Activated gamma-delta T cell treated with anti-CD3 and anti-CD28 coated beads, Interleukin-2, amount 50 U/mL, for 16 hours (primary cell): ENCODE data around the gene KLHL17.
"Not testable (repeated sequence)": the region's sequence is repeated elsewhere in the genome, so short reads cannot be mapped to it uniquely, and the experiment has no call there.

Experiments
- DNase-seq: peaks from one replicate; pipeline ENCODE4 v3.0.0-alpha.2; 2020; ENCODE audit warnings: low read depth

Gene KLHL17

DNA sequence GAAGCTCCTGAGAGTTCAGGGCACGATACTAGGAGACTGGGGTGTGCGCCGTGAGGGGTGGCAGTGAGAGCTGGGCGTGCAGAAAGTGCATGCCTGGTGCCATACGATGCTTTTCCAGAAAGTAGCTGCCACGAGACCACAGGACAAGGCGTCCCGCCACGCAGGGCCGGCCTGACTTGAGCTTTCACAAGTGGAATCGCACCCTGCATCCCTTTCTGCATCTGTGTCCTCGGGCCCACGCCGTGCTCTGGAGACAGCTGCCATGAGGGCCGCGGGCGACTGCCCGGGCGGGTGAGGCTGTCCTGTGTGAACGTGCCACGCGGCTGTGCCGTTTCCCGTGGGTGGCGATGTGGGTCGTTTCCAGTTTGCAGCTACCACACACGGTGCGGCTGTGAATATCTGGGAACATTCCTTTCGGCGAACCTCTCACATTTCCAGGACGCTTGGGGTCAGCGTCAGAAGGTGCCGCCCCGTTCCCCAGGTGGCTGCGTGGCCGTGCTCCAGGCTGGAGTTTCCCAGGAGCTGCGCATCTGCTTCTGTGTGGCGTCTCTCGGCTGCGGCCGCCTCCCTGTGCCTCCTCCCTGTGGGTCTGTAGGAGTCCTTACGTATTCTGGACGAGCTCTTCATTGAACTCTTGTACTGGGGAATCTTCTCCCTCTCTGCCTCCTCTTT is 22.5 kb downstream of the KLHL17 start:
- DNase-seq, result no peak

DNA sequence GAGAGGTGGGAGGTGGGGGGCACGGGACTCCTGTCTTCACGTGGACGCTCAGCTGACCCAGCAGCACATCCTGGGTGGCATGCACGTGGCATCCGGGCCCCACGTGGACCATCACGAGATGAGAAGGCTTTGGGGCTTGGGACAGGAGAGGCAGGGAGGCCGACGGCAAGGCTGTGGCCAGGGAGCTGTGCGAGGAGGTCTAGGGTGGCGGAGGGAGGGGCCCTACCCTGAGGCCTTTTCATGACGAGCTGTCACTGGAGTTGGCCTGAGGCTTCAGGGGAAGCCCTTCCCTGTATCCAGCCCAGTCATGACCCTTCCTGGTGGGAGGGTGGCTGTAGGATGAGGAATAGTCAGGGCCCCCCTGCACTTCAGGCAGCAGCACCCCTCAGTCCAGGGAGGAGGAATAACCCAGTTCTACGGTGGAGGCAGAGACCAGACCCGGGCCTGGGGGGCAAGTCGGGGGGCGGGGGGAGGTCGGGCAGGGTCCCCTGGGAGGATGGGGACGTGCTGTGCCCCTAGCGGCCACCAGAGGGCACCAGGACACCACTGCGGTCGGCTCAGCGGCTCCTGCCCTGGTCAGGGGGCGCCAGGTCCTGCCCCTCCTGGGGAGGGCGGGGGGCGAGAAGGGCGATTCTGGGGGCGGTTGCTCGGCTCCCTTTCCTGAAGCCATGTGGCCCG is 23.6 kb downstream of the KLHL17 start:
- peak; percentile 51 for DNase-seq

GRCh38 chr1:984476-984814 is 24.1 kb downstream of the KLHL17 start:
- DNase-seq, result no peak

GRCh38 chr1:985126-985525 is 24.7 kb downstream of the KLHL17 start:
- DNase-seq, result no peak

DNA sequence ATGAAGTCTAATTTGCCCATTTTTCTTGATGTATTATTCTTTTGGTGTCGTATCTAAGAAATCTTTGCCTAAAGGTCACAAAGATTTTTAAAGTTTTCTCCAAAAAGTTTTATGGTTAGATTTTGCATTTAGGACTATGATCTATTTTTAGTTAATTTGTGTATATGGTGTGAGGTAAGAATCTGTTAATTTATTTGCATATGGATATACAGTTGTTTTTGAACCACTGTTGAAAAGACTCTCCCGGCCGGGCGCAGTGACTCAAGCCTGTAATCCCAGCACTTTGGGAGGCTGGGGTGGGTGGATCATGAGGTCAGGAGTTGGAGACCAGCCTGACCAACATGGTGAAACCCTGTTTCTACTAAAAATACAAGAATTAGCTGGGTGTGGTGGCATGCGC is 27.7 kb downstream of the KLHL17 start:
- DNase-seq, result not testable (repeated sequence)

- DNase-seq, result not testable (repeated sequence)
Observed at GRCh38 chr1:991275-991674, 30.9 kb downstream of the KLHL17 start.

DNA sequence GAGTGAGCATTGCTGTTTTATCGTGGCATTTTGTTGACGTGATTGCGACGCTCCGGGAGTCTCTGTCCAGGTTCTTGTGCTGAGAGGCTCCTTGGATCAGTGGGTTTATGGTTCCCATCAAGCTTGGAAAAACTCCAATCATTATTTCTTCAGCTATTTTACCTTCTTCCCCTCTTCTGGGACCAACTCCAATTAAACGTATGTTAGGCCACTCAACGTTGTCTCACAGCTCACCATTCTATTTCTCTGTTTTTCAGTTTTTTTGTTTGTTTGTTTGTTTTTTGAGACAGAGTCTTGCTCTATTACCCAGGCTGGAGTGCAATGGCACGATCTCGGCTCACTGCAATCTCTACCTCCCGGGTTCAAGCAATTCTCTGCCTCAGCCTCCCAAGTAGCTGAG is 31.5 kb downstream of the KLHL17 start:
- DNase-seq, result no peak

GRCh38 chr1:992362-992761 is 32.0 kb downstream of the KLHL17 start:
- DNase-seq, result no peak

DNA sequence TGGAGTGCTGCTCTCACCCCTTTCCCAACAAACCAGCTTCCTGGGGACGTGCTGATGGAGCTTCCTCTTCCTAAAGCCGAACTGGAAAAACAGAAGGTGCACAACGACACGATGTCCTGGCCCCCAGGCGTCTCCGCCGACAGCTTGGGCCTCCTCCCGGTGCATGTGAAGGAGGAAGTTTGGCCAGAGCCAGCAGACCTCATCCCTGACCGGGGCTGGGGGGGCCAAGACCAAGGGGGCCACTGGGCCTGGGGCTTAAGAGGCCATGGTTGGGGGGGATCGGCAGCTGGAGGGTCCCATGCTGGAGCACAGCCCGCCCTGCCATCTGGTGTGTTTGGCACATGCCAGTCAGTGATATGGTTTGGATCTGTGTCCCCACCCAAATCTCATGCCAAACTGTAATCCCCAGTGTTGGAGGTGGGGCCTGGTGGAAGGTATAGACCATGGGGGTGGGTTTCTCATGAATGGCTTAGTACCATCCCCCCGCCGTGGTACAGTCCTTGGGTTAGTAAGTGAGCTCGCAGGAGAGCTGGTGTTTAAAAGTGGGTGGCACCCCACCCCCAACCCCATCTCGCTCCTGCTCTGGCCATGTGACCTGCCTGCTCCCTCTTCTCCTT is 33.1 kb downstream of the KLHL17 start:
- DNase-seq, result no peak

DNA sequence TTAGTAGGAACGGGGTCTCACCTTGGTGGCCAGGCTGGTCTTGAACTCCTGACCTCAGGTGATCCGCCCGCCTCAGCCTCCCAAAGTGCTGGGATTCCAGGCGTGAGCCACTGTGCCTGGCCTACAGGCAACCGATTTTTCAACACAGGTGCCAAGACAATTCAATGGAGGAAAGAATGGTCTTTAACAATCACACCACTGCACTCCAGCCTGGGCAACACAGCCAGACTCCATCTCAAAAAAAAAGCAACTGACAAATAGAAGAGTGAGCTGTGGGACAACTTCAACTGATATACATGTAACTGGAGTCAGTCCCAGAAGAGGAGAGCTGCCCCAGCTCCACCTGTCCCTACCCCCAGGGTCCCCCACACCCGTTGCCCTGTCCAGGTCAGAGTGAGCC is 34.2 kb downstream of the KLHL17 start:
- not testable (repeated sequence) for DNase-seq

DNA sequence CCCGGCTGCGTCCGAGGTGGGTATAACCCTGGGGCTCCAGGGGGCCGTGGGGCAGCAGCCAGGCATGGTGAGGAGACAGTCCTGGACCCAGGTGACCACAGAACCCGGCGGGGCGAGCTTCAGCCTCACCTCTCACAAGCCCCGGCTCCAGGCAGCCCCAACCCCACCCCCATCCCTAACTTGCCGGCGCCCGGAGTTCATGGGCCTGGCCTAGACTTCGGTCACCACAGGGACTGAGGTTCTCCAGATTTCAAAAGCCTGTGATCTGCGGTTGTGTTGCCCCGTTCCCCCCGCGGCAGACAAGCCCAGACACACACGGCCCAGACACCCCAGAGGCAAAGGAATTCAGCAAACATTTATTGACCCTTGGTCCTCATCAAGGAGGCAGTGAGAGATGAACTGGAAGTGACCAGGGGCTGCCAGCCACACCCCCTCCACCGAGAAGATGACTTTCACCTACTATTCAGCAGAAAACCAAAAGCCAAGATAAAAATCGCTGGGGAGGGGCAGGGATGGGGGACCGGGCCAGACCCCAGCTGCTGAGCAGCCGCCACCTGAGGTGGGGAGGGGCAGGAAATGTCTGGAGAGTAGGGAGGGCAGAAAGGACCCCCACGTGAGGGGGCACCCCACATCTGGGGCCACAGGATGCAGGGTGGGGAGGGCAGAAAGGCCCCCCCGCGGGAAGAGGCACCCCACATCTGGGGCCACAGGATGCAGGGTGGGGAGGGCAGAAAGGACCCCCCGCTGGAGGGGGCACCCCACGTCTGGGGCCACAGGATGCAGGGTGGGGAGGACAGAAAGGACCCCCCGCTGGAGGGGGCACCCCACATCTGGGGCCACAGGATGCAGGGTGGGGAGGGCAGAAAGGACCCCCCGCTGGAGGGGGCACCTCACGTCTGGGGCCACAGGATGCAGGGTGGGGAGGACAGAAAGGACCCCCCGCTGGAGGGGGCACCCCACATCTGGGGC is 35.6 kb downstream of the KLHL17 start:
- DNase-seq, result no peak

DNA sequence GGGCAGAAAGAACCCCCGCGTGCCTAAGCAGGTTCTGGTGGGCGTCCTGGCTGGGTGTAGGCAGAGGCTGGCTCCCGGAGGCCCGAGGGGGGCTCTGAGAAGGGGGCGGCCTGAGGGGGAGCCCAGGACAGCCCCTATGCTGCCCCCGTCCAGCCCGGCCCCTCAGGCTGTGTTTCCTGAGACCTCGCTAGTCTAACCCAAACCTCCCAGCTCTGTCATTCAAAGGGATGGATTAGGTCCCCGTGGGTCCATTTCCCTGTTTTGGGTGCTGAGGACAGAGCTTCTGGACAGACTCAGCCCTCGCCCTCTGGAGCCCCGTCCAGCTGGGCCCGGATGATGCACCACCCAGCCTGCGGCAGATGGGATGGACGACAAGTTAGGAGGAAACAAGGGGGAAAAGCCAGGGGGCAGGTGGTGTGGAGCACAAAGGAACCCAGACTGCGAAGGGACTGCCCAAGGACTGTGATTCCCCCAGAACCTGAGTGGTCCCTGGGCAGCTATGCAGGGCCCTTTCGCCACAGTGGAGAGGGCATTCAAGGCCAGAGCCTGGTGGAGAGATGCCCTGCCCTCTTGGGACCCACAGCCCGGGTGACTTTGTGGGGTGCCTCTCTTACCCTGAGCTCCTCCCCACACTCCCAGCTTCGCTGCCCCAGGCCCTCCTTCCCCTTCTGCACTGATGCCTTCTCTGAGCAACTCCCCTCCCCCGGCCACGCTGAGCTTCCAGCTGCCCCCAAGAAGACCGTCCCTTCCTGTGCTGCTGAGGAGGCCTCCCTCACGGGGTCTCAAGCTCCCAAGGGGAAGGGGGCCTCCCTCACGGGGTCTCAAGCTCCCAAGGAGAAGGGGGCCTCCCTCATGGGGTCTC is 36.7 kb downstream of the KLHL17 start:
- DNase-seq, result no peak

DNA sequence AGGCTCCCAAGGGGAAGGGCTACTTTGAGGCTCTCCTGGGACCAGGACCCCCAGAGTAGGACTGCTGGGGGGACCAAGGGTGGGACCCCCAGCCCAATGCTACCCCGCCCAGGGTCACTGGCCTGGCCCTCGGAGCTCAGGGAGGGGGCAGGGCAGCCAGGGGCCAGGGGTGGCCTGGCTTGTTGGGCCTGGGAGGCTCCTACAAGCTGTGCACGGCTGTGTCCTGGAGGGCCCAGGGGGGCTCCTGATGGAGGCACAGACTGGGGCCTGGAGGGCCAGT is 37.3 kb downstream of the KLHL17 start:
- DNase-seq, result no peak

- DNase-seq, result no peak
Observed at GRCh38 chr1:997993-998744, 37.8 kb downstream of the KLHL17 start.

GRCh38 chr1:998745-998994 is 38.3 kb downstream of the KLHL17 start:
- DNase-seq, result no peak

DNA sequence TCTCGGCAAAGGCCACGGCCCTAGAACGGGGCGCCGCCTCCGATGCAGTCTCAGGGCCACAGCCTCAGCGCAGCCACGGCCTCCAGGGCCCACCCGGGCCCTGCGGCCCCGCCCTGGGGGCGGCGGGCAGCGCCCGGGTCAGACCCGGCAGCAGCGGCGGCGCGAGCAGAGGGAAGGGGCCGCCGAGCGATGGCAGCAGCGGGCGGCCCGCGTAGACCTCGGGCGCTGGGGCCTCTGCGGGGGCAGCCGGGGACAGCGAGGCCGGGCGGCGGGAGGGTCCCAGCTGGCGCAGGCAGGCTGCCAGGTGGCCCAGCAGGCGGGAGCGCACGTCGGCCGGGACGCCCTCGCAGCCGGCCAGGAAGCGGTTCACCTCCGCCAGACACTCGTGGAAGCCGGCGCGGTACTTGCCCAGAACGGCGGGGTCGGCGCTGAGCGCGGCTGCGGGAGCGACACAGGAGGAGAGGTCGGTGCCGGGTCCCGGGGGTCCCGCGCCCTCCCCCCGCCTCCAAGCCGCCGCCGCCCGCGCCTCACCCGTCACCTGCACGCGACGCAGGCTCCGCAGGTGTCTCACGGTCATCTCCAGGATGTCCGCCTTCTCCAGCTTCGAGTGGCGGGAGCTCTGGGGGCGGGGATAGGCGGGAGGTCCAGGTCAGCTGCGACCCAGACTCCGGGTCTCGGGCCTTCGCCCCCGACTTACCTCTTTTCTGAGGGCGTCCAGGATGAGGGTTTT is 38.8 kb downstream of the KLHL17 start:
- no peak for DNase-seq

GRCh38 chr1:999725-1000356 is 39.5 kb downstream of the KLHL17 start, which contains the start of gene HES4:
Gene HES4, minus strand, starts transcription at chr1:1000097. Its CDS starts 124 bp downstream, at chr1:999973.
- peak; percentile 37 for DNase-seq

DNA sequence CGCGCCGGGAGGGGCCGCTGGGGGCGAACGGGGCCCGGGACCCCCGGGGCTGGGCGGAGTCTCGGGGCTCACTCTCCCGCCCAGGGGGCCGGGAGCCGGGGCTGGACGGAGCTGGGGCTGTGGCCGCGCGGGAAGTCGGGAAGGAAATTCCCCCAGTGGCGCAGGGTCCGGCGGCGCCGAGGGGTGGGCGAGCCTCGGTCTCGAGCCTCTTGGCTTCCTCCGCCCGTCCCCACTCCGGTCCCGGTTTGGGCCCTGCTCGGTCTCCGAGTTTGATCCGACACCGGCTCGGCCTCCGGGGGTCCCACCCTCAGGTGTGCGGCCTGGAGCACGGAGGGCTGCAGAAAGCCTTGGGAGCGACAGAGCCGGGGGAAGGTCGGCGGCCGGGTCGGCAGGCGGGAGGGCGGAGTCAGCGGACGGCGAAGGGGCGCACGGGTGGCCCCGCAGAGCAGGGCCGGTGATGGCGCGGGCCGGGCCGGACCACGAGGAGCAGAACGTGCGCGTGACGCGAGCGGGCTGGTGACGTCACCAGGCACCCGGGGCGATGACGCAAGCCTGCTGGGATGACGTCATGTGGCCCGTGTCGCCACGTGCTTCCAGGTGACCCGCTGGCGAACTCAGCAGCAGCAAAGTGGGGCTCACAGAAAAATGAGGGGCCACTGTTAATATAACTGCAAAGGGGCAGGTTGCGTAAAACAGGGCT is 40.1 kb downstream of the KLHL17 start:
- peak; percentile 44 for DNase-seq

DNA sequence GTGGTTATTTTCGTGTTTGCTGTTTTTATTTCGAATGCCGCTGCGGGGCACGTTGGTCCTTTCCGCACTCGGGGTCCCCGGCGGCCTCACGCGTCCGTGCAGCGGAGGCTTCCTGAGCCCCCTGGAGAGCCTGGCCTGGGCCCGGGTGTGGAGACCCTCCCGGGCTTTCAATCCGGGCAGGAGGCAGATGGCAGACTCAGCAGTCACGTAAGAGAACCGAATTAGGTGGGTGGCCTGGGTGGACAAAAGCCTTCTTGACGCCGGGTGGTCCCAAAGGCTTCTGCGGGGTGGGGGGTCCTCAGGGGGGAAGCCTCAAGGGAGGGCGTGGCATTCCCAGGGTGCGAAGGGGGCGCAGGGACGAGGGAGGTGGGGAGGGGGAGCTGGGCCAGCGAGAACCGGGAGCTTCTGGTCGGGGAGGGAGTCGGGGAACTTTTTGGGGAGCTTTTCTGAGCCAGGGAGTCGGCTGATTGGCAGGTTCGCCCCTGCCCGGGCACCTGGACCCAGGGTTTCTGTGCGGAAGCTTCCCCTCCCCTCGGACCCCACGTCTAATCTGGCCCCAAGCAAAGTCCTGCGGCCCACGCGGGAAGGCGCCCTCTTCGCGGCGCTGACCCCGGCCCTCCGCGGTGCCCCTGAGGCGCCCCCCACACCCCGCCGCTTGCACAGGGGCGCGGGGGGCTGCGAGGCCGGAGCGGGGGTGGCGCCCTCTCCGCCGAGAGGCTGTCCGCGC is 40.8 kb downstream of the KLHL17 start:
- no peak for DNase-seq
